Pancreas (tissue), 10 donors: ENCODE results near the gene FTO. TPM values are rescaled to one million over a fixed set of nuclear protein-coding genes. Genes with fewer than 3 reads are reported as not detected.

Experiments
- ATAC-seq, 4 donors: fragments of 200-7000 bp; cut with Tn5 transposase; one replicate each; pipeline versions ENCODE4 v1.8.0 to v1.9.1; 2020; ENCODE audit warnings: mild to moderate bottlenecking in 4 of 4, moderate library complexity in 4 of 4
- DNase-seq, 6 donors: peaks; one replicate each; pipeline ENCODE4 v3.0.0-alpha.2; 2020
- FAIRE-seq: peaks from 2 replicates; lab custom pipeline; 2012; peaks lifted over from hg19 to GRCh38; lab: Jason Lieb, UNC
- H3K27ac ChIP-seq, 4 donors: fragments of 200-600 bp; sonication (generic); 1 replicate in 3 of 4; 2 replicates in 1 of 4; pipeline versions ENCODE4 v1.5.0 to v1.8.0; 2020
- H3K27me3 ChIP-seq, 4 donors: fragments of 200-600 bp; one replicate each; pipeline ENCODE4 v1.8.0; 2021
- H3K36me3 ChIP-seq, 3 donors: fragments of 200-600 bp; sonication (generic) in 1 of 3; one replicate each; pipeline versions ENCODE4 v1.5.0 to v1.8.0; 2020 to 2021
- H3K4me1 ChIP-seq, 3 donors: fragments of 200-600 bp; one replicate each; pipeline ENCODE4 v1.8.0; 2021
- H3K4me3 ChIP-seq, 4 donors: fragments of 200-600 bp; sonication (generic) in 2 of 4; one replicate each; pipeline versions ENCODE4 v1.5.0 to v1.8.0; 2020 to 2021
- H3K9me3 ChIP-seq, 4 donors: fragments of 200-600 bp; one replicate each; pipeline ENCODE4 v1.8.0; 2021
- WGBS, 2 donors: extraction: QIAGEN DNeasy Blood & Tissue Kit; methylation state at CpG; one replicate each; pipeline ENCODE4 v1.1.7; 2013; 5-methylcytosine and 5-hydroxymethylcytosine counted together
- intact Hi-C, 3 donors: fragments of 100-400 bp; cut with DNase I; formaldehyde crosslinking; loops; one replicate each; pipeline versions ENCODE4 v1.11.1 to v1.14.2; 2022
- polyA plus RNA-seq, 2 donors: library from polyadenylated mRNA; stranded (reverse); fragments of 200-250 nt; gene quantifications; one replicate each; pipeline ENCODE4 v1.2.3, GENCODE V29; 2013
- total RNA-seq, 6 donors: library from RNA; stranded (reverse); fragmentation: NEBNext Ultra II Directional in 4 of 6; extraction: Animal tissue kit (Norgen Biotek cat#: 25700) in 4 of 6; gene quantifications; one replicate each; pipeline versions ENCODE4 v1.2.1 to v1.2.4, GENCODE V29; 2021 to 2023
- TF ChIP-seq, protein P1 (sequence below), 4 donors: fragments of 200-600 bp; sonication (generic) in 3 of 4; IDR thresholded peaks; one replicate each; pipeline versions ENCODE4 v1.5.0 to v1.8.0; 2021; ENCODE audit warnings: antibody characterized with exemption in 4 of 4
- donor health status: healthy with polysubstance abuse.
- donor health status: DM: no; HTN: no; CAD: no; lungs with moderate emphysema.
- donor health status: DM: no; HTN: no; CAD: no.
- donor health status: control.
- donor health status: control.
- donor health status: Bipolar disorder and iron deficiency.
- donor health status: DM: yes; HTN: yes; CAD: no.
- donor health status: DM: no; HTN: no; CAD: no.
- donor health status: DM: no; HTN: no; CAD: no.
- donor health status: DM: yes; HTN: yes; CAD: no.

The FTO gene
- total and polyA plus RNA-seq, 8 donors = 7.6 to 45.0 (median 31.7) TPM

GRCh38 chr16:54052271-54052670, 348.3 kb downstream of the FTO start:
- Histone ChIP-seq H3K4me3 (no peak overlapping the region), H3K9me3 (no peaks in the 10 kb centered on the region), H3K36me3 (no peaks in the 10 kb centered on the region), H3K27me3 (no peaks in the 10 kb centered on the region), H3K4me1 (no peaks in the 10 kb centered on the region), H3K27ac (no peak overlapping the region)
- WGBS, 2 donors = 83 to 90% methylated on average over 5 of the region's 5 CpGs
- TF ChIP-seq, protein P1, sequence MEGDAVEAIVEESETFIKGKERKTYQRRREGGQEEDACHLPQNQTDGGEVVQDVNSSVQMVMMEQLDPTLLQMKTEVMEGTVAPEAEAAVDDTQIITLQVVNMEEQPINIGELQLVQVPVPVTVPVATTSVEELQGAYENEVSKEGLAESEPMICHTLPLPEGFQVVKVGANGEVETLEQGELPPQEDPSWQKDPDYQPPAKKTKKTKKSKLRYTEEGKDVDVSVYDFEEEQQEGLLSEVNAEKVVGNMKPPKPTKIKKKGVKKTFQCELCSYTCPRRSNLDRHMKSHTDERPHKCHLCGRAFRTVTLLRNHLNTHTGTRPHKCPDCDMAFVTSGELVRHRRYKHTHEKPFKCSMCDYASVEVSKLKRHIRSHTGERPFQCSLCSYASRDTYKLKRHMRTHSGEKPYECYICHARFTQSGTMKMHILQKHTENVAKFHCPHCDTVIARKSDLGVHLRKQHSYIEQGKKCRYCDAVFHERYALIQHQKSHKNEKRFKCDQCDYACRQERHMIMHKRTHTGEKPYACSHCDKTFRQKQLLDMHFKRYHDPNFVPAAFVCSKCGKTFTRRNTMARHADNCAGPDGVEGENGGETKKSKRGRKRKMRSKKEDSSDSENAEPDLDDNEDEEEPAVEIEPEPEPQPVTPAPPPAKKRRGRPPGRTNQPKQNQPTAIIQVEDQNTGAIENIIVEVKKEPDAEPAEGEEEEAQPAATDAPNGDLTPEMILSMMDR (IDR thresholded peaks at IDR 0.05) = no peak
- ATAC-seq (no peak), DNase-seq (no peak), FAIRE-seq (no peak)
- intact Hi-C loops = no loop called here

DNA sequence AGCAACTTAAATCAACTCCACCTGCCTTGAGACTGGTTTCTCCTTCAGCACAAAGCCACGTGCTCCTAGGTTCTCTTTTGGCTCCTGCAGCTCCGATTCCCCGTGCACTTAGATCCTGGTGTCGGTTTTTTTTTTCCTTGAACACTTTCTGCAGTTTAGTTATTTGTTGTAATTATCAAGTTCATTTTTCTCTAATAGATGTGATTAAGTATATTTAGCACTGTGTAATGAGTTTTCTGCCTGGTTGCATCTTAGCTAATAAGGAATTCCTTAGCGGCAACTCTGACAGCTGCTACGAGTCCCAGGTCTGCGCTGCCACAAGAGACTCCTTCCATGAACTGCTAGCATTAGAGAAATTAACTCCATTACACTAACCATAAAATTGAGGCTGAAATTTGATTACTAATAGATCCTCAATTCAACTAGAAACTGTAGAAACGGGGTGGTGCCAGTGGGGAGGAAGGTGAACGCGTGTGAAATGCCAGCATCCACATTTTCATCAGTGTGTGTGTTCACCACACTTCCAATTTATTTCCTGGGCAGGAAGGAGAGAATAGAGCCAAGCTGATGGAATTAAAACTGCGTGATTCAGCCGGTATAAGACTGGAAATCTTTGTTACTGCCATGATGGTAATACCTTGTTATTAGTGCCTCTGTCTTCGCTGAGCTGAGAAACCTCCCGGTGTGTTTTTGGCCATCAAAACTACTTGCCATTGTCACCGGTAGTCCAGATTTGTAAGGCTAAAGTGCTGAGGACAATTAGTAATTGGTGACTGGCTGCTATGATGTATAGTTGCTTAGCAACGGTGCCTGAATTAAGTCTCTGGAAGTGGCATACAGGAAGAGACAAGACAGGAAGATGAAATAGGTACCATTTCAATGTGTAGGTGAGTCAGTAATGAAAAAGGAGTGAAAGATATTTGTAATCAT, 350.2 kb downstream of the FTO start:
- FAIRE-seq (no peak), ATAC-seq (peak in 1 of 4 donors; percentile 47)
- intact Hi-C loops = no loop called here

GRCh38 chr16:54055191-54055590, 351.2 kb downstream of the FTO start:
- no peak for FAIRE-seq
- no peaks in the 10 kb centered on the region for H3K4me1 ChIP-seq
- no peaks in the 10 kb centered on the region for H3K36me3 ChIP-seq
- TF ChIP-seq, protein P1 (IDR thresholded peaks at IDR 0.05) = no peak
- no peaks in the 10 kb centered on the region for H3K9me3 ChIP-seq
- H3K27ac ChIP-seq = no peak overlapping the region
- no peak for DNase-seq
- intact Hi-C loops = no loop called here
- no peak for ATAC-seq
- no peak overlapping the region for H3K4me3 ChIP-seq
- WGBS, 2 donors = 84 to 85% methylated on average over 4 of the region's 4 CpGs
- no peaks in the 10 kb centered on the region for H3K27me3 ChIP-seq

More for the DNA sequence above, 350.2 kb downstream of the FTO start:
- H3K9me3 ChIP-seq = no peaks in the 10 kb centered on the region
- H3K4me3 ChIP-seq = no peak overlapping the region
- 92 to 94% methylated on average over 16 of the region's 16 CpGs for WGBS, 2 donors
- TF ChIP-seq, protein P1 (IDR thresholded peaks at IDR 0.05) = no peak
- no peak overlapping the region for H3K27ac ChIP-seq
- no peak for DNase-seq
- no peaks in the 10 kb centered on the region for H3K4me1 ChIP-seq
- no peaks in the 10 kb centered on the region for H3K27me3 ChIP-seq
- no peaks in the 10 kb centered on the region for H3K36me3 ChIP-seq

GRCh38 chr16:54055864-54056263, 351.9 kb downstream of the FTO start:
- intact Hi-C loops = no loop called here
- DNase-seq (no peak), ATAC-seq (no peak), FAIRE-seq (no peak)
- Histone ChIP-seq H3K36me3 (no peaks in the 10 kb centered on the region), H3K4me1 (no peaks in the 10 kb centered on the region), H3K4me3 (no peak overlapping the region), H3K27ac (no peak overlapping the region), H3K27me3 (no peaks in the 10 kb centered on the region), H3K9me3 (no peaks in the 10 kb centered on the region)
- TF ChIP-seq, protein P1 (IDR thresholded peaks at IDR 0.05) = no peak
- 85 to 87% methylated on average over 3 of the region's 3 CpGs for WGBS, 2 donors

- no peaks in the 10 kb centered on the region for H3K9me3 ChIP-seq
- FAIRE-seq = no peak
- 94 to 96% methylated on average over 3 of the region's 3 CpGs for WGBS, 2 donors
Observed at GRCh38 chr16:54056921-54057320, 353.0 kb downstream of the FTO start.

More at GRCh38 chr16:54056921-54057320, 353.0 kb downstream of the FTO start:
- intact Hi-C loops = no loop called here
- ATAC-seq (no peak), DNase-seq (no peak)
- TF ChIP-seq, protein P1 (IDR thresholded peaks at IDR 0.05) = no peak
- no peaks in the 10 kb centered on the region for H3K4me1 ChIP-seq
- H3K4me3 ChIP-seq = no peak overlapping the region
- no peak overlapping the region for H3K27ac ChIP-seq
- H3K36me3 ChIP-seq = no peaks in the 10 kb centered on the region
- no peaks in the 10 kb centered on the region for H3K27me3 ChIP-seq
